ENCODE measurements around the gene TNFAIP2. TPM values are rescaled to one million over a fixed set of nuclear protein-coding genes. Genes with fewer than 3 reads are reported as not detected.

Gene TNFAIP2
- total RNA-seq, 1 donor from 2014 or later: 720 TPM

- no peak for DNase-seq (ENCODE audit: low spot score)
Measured at GRCh38 chr14:103186241-103186822, 63.1 kb downstream of the TNFAIP2 start.

Other genes starting within 250 kb of the TNFAIP2 start
- 3.2 TPM for gene AMN, start 200.8 kb upstream of the TNFAIP2 start, total RNA-seq
- 131 TPM for gene CDC42BPB, start 65.9 kb upstream of the TNFAIP2 start, total RNA-seq
- not detected for gene LBHD2, start 39.3 kb upstream of the TNFAIP2 start, total RNA-seq
- gene EXOC3L4, start 28.7 kb upstream of the TNFAIP2 start, total RNA-seq: 2.5 TPM
- 194 TPM for gene EIF5, start 210.8 kb downstream of the TNFAIP2 start, total RNA-seq

All from ureter (tissue), 1 donor.